Epithelial cell of proximal tubule (primary cell): Measurements from ENCODE around the gene SIRPA. TPM values are rescaled to one million over a fixed set of nuclear protein-coding genes. Genes with fewer than 3 reads are reported as not detected.

Experiments
- DNase-seq: peaks from one replicate; pipeline ENCODE4 v3.0.0-alpha.2; 2011; ENCODE audit warnings: low read depth
- H3K4me3 ChIP-seq: 2 replicates; pipeline ENCODE4 v1.5.1; 2011; ENCODE audit warnings: low read depth, mild to moderate bottlenecking, low read length
- total RNA-seq: library from RNA; depleted of rRNA; stranded (reverse); fragments of >200 nt; gene quantifications from 2 replicates; pipeline ENCODE4 v1.2.3, GENCODE V29; 2015
- TF ChIP-seq, protein P1 (sequence below): conservative IDR thresholded peaks from 2 replicates; pipeline ENCODE4 v1.5.1; 2012; ENCODE audit warnings: low read depth, mild to moderate bottlenecking, low read length

The SIRPA gene
- total RNA-seq, 1 donor from 2014 or later, result 50.6 TPM

DNA sequence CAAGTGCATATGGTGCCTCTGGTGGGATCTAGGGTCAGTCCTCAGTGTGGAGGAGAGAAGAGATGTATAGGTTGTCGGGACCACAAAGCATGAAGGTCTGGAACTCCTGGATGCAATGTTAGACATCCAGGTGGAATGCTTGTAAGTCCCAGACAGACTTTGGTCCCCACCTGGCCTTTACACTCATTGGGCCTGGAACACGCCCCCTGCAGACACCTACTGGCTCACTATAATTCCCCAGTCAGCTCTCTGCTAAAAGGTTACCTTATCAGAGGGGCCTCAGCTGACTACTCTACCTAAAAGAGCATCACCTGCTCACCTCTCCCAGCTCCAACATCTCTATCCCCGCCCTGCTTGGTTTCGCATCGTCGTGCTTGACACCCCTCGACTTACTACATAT, 41.7 kb upstream of the SIRPA start:
- no peak for DNase-seq
- H3K4me3 ChIP-seq, result no peak overlapping the region
- TF ChIP-seq, protein P1, sequence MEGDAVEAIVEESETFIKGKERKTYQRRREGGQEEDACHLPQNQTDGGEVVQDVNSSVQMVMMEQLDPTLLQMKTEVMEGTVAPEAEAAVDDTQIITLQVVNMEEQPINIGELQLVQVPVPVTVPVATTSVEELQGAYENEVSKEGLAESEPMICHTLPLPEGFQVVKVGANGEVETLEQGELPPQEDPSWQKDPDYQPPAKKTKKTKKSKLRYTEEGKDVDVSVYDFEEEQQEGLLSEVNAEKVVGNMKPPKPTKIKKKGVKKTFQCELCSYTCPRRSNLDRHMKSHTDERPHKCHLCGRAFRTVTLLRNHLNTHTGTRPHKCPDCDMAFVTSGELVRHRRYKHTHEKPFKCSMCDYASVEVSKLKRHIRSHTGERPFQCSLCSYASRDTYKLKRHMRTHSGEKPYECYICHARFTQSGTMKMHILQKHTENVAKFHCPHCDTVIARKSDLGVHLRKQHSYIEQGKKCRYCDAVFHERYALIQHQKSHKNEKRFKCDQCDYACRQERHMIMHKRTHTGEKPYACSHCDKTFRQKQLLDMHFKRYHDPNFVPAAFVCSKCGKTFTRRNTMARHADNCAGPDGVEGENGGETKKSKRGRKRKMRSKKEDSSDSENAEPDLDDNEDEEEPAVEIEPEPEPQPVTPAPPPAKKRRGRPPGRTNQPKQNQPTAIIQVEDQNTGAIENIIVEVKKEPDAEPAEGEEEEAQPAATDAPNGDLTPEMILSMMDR, result no peak

GRCh38 chr20:1854246-1854645, 41.0 kb upstream of the SIRPA start:
- no peak for DNase-seq
- H3K4me3 ChIP-seq, result no peak overlapping the region
- TF ChIP-seq, protein P1, result no peak

DNA sequence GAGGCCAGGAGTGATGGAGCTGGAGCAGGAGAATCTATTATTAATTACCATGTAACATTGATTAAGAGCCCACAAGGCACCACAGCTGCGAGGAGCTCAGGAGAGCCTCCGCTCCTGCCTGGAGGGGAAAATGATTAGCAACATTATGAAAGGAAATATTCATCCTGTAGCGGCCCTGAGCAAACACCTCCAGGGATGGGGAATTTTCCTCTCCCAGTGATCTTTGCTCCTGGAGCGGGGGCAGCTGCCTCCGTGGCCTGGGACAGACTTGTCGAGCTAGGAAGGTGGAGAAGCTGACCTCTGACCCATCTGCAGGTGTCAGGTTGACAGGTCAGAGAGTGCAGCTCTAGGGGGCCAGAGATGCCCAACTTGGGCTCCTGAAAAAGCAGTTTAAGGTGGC, 40.1 kb upstream of the SIRPA start:
- TF ChIP-seq, protein P1, result no peak
- no peak for DNase-seq
- H3K4me3 ChIP-seq, result no peak overlapping the region

GRCh38 chr20:1855690-1856089, 39.5 kb upstream of the SIRPA start:
- no peak overlapping the region for H3K4me3 ChIP-seq
- TF ChIP-seq, protein P1, result no peak

DNA sequence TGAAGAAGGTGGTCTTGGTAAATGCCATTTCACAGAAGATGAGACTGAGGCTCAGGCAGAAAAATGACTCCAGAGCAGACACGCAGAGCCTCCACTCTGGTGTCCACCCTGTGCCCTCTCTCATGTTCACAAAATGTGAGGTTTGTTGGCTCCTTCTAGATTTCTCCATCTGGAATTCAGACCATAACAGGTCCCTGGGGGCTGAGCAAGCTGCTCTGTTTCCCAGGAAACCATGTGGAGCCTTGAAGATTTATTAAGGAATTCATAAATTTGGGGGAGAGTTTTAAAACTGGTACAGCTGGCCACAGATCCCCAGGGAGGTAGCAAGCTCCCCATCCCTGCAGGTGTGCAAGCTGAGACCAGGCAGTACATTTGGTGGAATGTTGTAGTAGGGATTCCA, 38.8 kb upstream of the SIRPA start:
- no peak overlapping the region for H3K4me3 ChIP-seq
- TF ChIP-seq, protein P1, result no peak
- DNase-seq, result no peak

More at GRCh38 chr20:1855690-1856089, 39.5 kb upstream of the SIRPA start:
- DNase-seq, result no peak

DNA sequence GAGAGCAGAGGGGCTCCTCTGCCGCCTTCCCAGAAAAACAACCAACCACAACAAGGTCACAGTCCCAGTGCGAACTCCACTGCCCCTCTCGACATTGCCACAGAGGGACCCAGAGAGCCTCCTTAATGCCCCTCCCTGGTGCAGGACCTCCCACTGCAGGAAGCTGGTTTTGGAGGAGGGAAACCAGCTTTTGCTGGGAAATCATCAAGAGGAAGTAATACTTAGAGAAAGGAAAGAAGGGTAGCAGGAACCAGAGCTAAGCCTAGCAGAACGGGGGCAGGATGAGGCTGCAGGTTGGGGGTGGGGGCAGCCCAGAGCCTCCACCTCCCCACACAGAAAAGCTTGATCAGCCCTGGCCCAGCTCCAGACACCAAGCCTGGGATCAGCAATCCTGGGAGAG, 37.7 kb upstream of the SIRPA start:
- TF ChIP-seq, protein P1, result no peak
- no peak overlapping the region for H3K4me3 ChIP-seq
- no peak for DNase-seq

DNA sequence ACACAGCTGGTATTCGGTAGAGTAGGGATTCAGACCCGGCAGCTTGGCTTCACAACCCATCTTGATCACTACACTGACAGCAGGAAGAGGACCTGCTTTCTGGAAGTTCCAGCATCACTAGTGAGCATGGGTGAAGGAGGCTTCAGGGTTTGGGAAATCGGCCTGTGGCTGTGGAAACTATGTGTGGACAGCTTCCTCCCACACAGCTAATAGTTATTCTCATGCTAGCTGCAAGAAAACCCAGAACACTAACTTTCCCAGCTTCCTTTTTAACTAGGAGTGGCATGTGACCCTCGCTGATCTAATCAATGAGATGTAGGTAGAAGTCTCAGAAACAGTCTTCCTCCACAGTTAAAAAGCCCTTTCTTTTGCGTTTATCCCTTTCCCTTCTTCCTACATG, 36.3 kb upstream of the SIRPA start:
- DNase-seq, result no peak
- no peak overlapping the region for H3K4me3 ChIP-seq
- TF ChIP-seq, protein P1, result no peak
